Fibroblast of mammary gland (primary cell): ENCODE data around the gene RRM2.

Experiments used
- DNase-seq: peaks from one replicate; pipeline ENCODE4 v3.0.0-alpha.2; 2010; ENCODE audit warnings: low read depth
- H3K4me3 ChIP-seq: 2 replicates; pipeline ENCODE4 v1.5.1; 2011; ENCODE audit warnings: low read depth, mild to moderate bottlenecking, low read length, moderate library complexity; ENCODE audit not compliant: control insufficient read depth
- TF ChIP-seq, protein P1 (sequence below): conservative IDR thresholded peaks from 2 replicates; pipeline ENCODE4 v1.5.1; 2011; ENCODE audit warnings: low read depth, low read length, inconsistent platforms; ENCODE audit not compliant: control insufficient read depth, insufficient read depth

RRM2 gene

DNA sequence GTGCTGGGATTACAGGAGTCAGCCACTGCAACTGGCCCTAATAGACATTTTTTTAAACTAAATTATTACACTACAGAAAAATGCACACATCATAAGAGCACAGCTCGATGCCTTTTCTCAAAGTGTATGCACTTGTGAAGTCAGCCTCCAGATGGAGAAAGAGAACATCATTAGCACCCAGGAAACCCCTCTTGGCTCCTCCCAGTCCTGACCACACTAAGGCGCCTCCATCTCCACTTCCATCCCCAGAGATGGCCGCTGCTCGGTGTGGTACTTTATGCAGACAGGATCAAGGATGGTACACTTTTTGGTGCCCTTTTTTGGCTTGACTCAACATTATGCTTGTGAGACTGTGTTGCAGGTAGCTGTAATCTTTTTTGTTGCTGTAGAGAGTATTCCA is 34.8 kb downstream of the RRM2 start:
- no peak for DNase-seq
- TF ChIP-seq, protein P1, sequence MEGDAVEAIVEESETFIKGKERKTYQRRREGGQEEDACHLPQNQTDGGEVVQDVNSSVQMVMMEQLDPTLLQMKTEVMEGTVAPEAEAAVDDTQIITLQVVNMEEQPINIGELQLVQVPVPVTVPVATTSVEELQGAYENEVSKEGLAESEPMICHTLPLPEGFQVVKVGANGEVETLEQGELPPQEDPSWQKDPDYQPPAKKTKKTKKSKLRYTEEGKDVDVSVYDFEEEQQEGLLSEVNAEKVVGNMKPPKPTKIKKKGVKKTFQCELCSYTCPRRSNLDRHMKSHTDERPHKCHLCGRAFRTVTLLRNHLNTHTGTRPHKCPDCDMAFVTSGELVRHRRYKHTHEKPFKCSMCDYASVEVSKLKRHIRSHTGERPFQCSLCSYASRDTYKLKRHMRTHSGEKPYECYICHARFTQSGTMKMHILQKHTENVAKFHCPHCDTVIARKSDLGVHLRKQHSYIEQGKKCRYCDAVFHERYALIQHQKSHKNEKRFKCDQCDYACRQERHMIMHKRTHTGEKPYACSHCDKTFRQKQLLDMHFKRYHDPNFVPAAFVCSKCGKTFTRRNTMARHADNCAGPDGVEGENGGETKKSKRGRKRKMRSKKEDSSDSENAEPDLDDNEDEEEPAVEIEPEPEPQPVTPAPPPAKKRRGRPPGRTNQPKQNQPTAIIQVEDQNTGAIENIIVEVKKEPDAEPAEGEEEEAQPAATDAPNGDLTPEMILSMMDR = no peak
- H3K4me3 ChIP-seq = no peak overlapping the region

DNA sequence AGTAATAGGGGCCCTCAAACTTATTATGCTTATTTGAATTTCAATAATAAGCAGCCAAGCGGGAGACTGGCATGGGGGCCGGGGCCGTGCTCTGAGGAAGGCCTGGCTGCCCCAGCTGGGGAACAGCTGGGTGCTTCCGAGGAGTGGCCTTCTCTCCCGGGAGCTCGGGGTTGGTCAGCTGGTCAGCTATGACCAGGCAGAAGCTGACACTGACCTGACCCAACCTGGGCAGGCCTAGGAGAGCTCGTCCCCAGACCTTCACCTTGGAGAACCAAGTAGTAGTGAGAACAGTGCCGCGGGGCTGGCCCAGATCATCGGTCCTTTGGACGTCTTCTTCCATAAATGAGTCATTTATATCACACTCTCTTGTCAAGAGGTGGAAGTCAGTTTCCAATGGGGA is 36.1 kb downstream of the RRM2 start:
- no peak overlapping the region for H3K4me3 ChIP-seq
- no peak for DNase-seq
- TF ChIP-seq, protein P1 = no peak

DNA sequence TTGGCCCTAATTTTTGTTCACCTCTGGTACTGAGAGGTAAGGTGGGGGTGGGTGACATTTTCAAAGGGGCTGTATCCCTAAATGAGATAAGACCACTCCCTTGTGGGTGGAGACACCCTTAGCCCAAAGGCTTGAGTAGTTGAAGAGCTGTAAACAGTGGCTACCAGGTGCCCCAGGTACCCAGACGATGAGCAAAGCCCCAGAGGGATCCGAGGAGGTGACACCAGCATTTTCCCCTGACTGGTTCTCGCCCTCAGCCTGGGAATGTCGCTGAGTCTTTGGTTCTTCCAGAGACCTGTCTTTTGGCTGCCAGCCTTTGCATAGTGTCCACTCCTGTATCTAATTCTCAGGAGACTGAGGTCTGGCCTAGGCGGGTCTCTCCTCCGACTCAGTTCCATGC is 36.5 kb downstream of the RRM2 start:
- no peak for DNase-seq
- TF ChIP-seq, protein P1 = no peak
- H3K4me3 ChIP-seq = no peak overlapping the region

DNA sequence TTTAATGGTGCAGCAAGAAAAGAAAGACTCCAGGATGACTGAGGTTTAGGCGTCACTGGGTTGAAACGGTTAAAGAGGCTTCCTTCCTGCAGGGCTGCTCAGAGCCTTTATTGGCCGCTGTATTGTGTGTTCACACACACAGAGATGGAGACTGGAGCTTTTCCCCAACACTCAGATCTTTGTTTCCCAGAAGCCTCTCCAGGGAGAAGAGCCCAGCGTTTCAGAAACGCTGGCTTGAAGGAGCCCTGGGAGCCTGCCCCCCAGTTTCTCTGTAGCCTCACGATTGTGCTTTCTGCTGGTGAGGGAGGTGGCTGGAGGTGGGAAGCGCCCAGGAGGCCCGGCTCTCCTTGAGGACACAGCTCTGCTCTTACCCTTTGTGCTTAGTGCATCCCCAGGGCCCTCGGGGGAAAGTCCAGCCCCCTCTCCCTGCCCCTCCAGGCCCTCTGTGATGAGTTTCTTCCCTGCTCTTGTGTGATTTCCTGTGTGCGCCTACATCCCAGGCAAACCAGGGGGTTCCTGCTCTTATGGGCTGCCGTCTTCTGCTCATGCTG is 37.1 kb downstream of the RRM2 start:
- no peak overlapping the region for H3K4me3 ChIP-seq
- TF ChIP-seq, protein P1 = no peak
- DNase-seq = no peak

DNA sequence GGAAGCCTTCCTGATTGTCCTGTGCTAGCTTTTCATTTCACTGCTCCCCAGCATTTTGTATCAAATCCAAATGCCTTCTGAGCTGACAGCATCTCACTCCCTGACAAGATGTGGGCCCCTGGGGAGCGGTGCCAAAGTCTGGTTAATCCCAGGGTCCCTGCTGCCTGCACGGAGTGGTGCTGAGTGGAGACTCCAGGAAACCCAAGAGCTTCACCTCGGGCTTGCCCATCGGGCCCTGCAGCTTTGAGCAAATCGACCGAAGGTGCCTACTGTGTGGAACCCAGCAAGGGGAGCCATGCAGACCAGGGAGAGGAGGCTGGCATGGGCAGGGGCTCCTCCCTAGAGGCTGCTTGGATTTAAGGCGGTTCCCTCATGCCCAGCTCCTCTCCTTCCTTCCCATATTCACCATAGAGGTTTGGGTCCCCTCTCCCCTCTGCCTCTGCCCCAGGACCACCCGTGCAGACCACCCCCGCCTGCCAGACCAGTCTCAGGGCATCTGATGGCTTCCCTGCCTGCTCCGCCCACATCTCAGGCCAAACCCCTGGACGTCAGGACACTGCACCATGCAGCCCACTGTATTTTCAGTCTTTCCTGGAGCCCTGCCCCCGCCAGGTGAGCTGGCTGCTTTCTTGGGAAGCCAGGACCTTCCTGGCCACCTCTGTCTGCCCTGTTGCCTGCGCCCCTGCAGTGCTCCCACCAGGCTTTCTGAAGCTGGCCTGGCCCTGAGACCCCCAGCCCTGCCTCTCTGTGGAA is 37.8 kb downstream of the RRM2 start:
- TF ChIP-seq, protein P1 = no peak
- DNase-seq = no peak
- H3K4me3 ChIP-seq = no peak overlapping the region

DNA sequence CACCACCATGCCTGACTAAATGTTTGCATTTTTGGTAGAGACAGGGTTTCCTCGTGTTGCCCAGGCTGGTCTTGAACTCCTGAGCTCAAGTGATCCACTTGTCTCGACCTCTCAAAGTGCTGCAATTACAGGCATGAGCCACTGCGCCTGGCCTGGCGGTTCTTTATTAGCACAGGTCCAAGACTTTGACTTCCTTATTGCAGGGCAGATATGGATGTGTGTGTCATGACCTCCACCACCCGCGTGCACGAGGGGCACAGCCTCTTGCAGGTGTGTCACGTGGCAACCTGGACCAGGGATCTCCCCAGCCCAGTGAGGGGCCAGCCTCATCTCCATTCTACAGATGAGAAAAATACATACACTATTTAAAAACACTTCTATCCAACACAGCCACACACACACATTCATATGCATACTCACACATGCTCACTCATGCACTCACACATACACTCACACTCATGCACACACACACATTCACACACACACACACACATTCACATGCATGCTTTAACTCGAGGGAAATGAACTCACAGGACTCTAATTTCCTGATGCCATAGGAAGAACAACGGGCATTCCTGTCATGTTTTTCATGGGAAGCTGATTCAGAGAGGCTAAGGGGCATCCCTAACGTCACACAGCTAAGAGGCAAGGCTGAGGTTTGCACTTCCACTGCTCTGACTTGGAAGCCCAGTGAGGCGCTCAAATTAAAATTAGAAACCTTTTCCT is 38.8 kb downstream of the RRM2 start:
- DNase-seq = peak; percentile 69
- no peak overlapping the region for H3K4me3 ChIP-seq
- TF ChIP-seq, protein P1 = no peak
